ENCODE data around the gene CCDC149. TPM values are rescaled to one million over a fixed set of nuclear protein-coding genes. Genes with fewer than 3 reads are reported as not detected.

The CCDC149 gene
- total RNA-seq, 2 experiments from 2014 or later, result not detected

DNA sequence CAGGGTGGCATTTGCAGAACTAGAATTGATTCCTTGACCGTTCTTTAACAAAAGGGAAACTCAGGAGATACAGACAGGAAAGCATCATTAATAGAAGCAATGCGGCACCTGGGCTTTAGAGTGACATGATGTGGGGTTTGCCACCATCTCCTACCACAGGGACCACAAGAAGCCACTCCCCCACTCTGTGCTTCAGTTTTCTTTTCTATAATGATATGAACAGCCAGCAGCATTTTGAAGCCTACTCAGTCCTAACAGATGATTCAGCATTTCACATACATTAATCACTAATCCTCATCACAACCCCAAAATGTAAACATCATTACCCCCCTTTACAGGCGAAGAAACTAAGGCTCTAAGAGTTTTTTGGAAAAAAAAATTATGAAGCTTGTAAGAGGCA is 22.9 kb downstream of the CCDC149 start:
- intact Hi-C loops (cut with micrococcal nuclease; ENCODE audit: unreplicated experiment), result no loop called here

DNA sequence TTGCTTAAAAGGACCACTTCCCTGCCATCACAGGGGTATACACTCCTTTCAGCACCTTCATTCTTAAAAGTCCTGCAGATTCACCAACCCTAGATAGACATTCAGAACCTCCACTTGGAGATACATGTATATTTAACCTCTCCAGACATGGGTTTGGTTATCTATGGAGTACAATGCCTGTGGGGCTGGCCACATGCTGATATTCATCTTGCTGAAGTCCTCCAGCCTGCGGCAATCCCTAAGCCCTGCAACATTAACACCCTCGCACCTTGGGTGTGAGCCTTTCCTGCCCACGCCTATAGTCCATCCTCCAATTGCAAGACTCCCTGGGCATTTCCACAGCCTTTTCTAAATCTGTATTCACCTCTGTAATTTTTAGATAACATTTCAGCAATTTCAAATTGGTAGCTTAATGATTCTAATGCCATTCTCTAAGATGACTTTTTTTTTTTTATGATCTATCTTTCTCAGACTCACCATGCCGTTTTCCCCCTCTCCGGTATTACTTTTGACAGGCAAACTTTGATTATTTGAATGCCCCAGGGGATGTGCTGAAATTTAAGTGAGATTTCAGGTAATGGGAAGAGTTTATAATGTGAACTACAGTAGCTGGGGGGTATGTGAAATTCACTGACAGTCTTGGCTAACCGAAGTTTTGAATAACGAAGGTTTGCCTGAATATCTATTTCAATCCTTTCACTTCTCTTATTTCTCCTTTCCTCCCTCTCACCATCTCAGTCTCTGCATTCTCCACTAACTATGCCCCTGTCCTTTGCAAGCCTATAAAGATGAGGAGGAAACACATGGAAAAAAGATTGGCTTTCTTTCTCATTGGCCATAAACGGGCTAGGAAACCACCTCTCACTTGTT is 24.1 kb downstream of the CCDC149 start:
- intact Hi-C loops (cut with micrococcal nuclease; ENCODE audit: unreplicated experiment), result no loop called here
- H3K4me3 ChIP-seq (ENCODE audit: low read depth, low read length, poor library complexity, severe bottlenecking), result no peak overlapping the region

More for the DNA sequence above, 22.9 kb downstream of the CCDC149 start:
- DNase-seq (ENCODE audit: low spot score), result no peak
- H3K27ac ChIP-seq (ENCODE audit: low read depth, low read length, poor library complexity, severe bottlenecking), result no peak overlapping the region
- H4K20me1 ChIP-seq (ENCODE audit: insufficient read depth, low read length), result no peaks in the 10 kb centered on the region
- BruUV-seq (replicated peaks), result no TSS peak
- no peak overlapping the region for H3K4me3 ChIP-seq (ENCODE audit: low read depth, low read length, poor library complexity, severe bottlenecking)
- CTCF ChIA-PET (ENCODE audit: unreplicated experiment), result no interaction called here
- H3K36me3 ChIP-seq (ENCODE audit: insufficient read depth, low read length), result no peaks in the 10 kb centered on the region
- H3K9me3 ChIP-seq (ENCODE audit: low read length), result no peaks in the 10 kb centered on the region
- H3K4me2 ChIP-seq (ENCODE audit: low read length), result no peak overlapping the region
- no peak overlapping the region for H2AFZ ChIP-seq (ENCODE audit: low read length)
- POLR2A ChIA-PET, result interaction anchor here (0.6 kb wide), 1 partner anchor 16 kb away, joined by 5 read pairs; no protein-coding TSS in a partner anchor
- no peaks in the 10 kb centered on the region for H3K9me2 ChIP-seq (ENCODE audit: insufficient read depth, low read length)
- TF ChIP-seq CTCF (conservative IDR thresholded peaks at IDR 0.05; ENCODE audit: low read length) (no peak), EZH2phosphoT487 (IDR thresholded peaks at IDR 0.05; ENCODE audit: borderline replicate concordance, low read depth, low read length) (no peak)
- no peaks in the 10 kb centered on the region for H3K79me2 ChIP-seq (ENCODE audit: insufficient read depth, low read depth, low read length)
- no peaks in the 10 kb centered on the region for H3K4me1 ChIP-seq (ENCODE audit: insufficient read depth, low read length, poor library complexity, severe bottlenecking)

More for the DNA sequence above, 24.1 kb downstream of the CCDC149 start:
- no peak overlapping the region for H3K27ac ChIP-seq (ENCODE audit: low read depth, low read length, poor library complexity, severe bottlenecking)
- no peaks in the 10 kb centered on the region for H3K4me1 ChIP-seq (ENCODE audit: insufficient read depth, low read length, poor library complexity, severe bottlenecking)
- H3K36me3 ChIP-seq (ENCODE audit: insufficient read depth, low read length), result no peaks in the 10 kb centered on the region
- POLR2A ChIA-PET, result no interaction called here
- TF ChIP-seq CTCF (conservative IDR thresholded peaks at IDR 0.05; ENCODE audit: low read length), result no peak
- DNase-seq (ENCODE audit: low spot score), result no peak
- H3K79me2 ChIP-seq (ENCODE audit: insufficient read depth, low read depth, low read length), result no peaks in the 10 kb centered on the region
- CTCF ChIA-PET (ENCODE audit: unreplicated experiment), result no interaction called here
- H3K9me2 ChIP-seq (ENCODE audit: insufficient read depth, low read length), result no peaks in the 10 kb centered on the region
- no peaks in the 10 kb centered on the region for H3K9me3 ChIP-seq (ENCODE audit: low read length)
- no peaks in the 10 kb centered on the region for H4K20me1 ChIP-seq (ENCODE audit: insufficient read depth, low read length)
- H2AFZ ChIP-seq (ENCODE audit: low read length), result no peak overlapping the region
- BruUV-seq (replicated peaks), result no TSS peak
- no peak overlapping the region for H3K4me2 ChIP-seq (ENCODE audit: low read length)
